HCT116 (cell line): Measurements from ENCODE around the gene COX7A1.

Experiments used
- EZH2phosphoT487 ChIP-seq: fragments of 200-600 bp; IDR thresholded peaks from 2 replicates; pipeline ENCODE4 v1.6.1; 2018; ENCODE audit warnings: antibody characterized with exemption, borderline replicate concordance
- POLR2A ChIP-seq: IDR thresholded peaks from 2 replicates; pipeline ENCODE4 v1.7.0; 2011; ENCODE audit warnings: borderline replicate concordance; ENCODE audit not compliant: insufficient read depth, insufficient read length; ENCODE audit errors: extremely low read depth
- TF ChIP-seq, protein P1 (sequence below), 3 experiments: fragments of 200-600 bp in 1 of 3; sonication (generic) in 1 of 3; IDR thresholded peaks in 2 of 3; conservative IDR thresholded peaks in 1 of 3; 2 replicates each; pipeline ENCODE4 v1.5.1; 2012 to 2017; ENCODE audit warnings: low read depth in 2 of 3, low read length in 2 of 3, antibody characterized with exemption in 1 of 3, borderline replicate concordance in 1 of 3, control low read depth in 1 of 3, mild to moderate bottlenecking in 1 of 3, mixed read lengths in 1 of 3, mixed run types in 1 of 3, moderate library complexity in 1 of 3; ENCODE audit not compliant: insufficient read depth in 1 of 3

DNA sequence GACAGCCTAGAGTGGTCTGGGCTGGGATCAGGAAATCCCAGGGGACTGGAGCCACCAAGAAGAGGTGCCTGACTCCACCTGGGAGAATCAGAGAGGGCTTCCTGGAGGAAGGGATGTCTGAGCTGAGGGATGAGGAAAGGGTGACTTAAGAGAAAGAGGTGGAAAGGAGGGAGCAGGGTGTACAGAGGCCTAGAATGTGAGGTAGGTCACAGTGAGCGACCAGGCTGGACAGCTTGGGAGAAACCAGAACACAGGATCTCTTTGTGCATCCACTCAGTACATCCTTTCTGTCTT is 36.0 kb downstream of the COX7A1 start:
- TF ChIP-seq, protein P1, sequence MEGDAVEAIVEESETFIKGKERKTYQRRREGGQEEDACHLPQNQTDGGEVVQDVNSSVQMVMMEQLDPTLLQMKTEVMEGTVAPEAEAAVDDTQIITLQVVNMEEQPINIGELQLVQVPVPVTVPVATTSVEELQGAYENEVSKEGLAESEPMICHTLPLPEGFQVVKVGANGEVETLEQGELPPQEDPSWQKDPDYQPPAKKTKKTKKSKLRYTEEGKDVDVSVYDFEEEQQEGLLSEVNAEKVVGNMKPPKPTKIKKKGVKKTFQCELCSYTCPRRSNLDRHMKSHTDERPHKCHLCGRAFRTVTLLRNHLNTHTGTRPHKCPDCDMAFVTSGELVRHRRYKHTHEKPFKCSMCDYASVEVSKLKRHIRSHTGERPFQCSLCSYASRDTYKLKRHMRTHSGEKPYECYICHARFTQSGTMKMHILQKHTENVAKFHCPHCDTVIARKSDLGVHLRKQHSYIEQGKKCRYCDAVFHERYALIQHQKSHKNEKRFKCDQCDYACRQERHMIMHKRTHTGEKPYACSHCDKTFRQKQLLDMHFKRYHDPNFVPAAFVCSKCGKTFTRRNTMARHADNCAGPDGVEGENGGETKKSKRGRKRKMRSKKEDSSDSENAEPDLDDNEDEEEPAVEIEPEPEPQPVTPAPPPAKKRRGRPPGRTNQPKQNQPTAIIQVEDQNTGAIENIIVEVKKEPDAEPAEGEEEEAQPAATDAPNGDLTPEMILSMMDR (IDR thresholded peaks at IDR 0.05 in 2 of 3, conservative IDR thresholded peaks at IDR 0.05 in 1 of 3; ENCODE audit: borderline replicate concordance in 1 of 3, insufficient read depth in 1 of 3, low read depth in 2 of 3, low read length in 2 of 3): no peak
- TF ChIP-seq POLR2A (no peak), EZH2phosphoT487 (no peak)
